A549 (cell line): Measurements from ENCODE around the gene CPLX1. TPM values are rescaled to one million over a fixed set of nuclear protein-coding genes. Genes with fewer than 3 reads are reported as not detected.

ENCODE experiments used
- ATAC-seq, 2 experiments: fragments of 200-7000 bp in 1 of 2; fragments of >200 bp in 1 of 2; cut with Nextera tagmentation in 1 of 2; cut with Tn5 transposase in 1 of 2; 3 replicates each; pipeline versions ENCODE4 v1.8.0 to v1.9.1; 2018 to 2020; ENCODE audit warnings: mild to moderate bottlenecking in 1 of 2, moderate library complexity in 1 of 2
- CTCF ChIA-PET: fragments of 300-600 bp; sonication (Branson Sonifier 250); formaldehyde crosslinking; extraction: SDS; loops from one replicate; lab custom pipeline; 2021; ENCODE audit warnings: antibody characterized with exemption, inconsistent platforms; lab: Yijun Ruan, JAX
- POLR2A ChIA-PET: fragments of 350-600 bp; formaldehyde crosslinking; extraction: SDS; loops from one replicate; lab custom pipeline; 2021; ENCODE audit warnings: antibody characterized with exemption, inconsistent platforms; lab: Yijun Ruan, JAX
- DNase-seq, 2 experiments: peaks; one replicate each; pipeline versions ENCODE4 v3.0.0 to v3.0.0-alpha.2; 2011 to 2016; ENCODE audit warnings: low read depth in 1 of 2, low spot score in 1 of 2
- FAIRE-seq: peaks from 2 replicates; lab custom pipeline; 2011; peaks lifted over from hg19 to GRCh38; lab: Jason Lieb, UNC
- H3K27ac ChIP-seq, 2 experiments: fragments of >200 bp; sonication (Bioruptor Twin); formaldehyde crosslinking; 3 replicates each; pipeline ENCODE4 v1.5.1; 2016 to 2017
- H3K4me1 ChIP-seq: fragments of >200 bp; sonication (Bioruptor Twin); formaldehyde crosslinking; 3 replicates; pipeline ENCODE4 v1.6.1; 2016
- H3K4me2 ChIP-seq: fragments of >200 bp; sonication (Bioruptor Twin); formaldehyde crosslinking; 3 replicates; pipeline ENCODE4 v1.6.1; 2016
- H3K4me3 ChIP-seq: fragments of >200 bp; sonication (Bioruptor Twin); formaldehyde crosslinking; 3 replicates; pipeline ENCODE4 v1.5.1; 2016
- H3K9me3 ChIP-seq: fragments of >200 bp; sonication (Bioruptor Twin); formaldehyde crosslinking; 3 replicates; pipeline ENCODE4 v1.6.1; 2016
- CBX8 ChIP-seq: fragments of 200-600 bp; sonication (generic); IDR thresholded peaks from 2 replicates; pipeline ENCODE4 v1.6.1; 2016
- E2F6 ChIP-seq: IDR thresholded peaks from 2 replicates; pipeline ENCODE4 v1.6.1; 2012; ENCODE audit warnings: low read depth, borderline replicate concordance
- EHMT2 ChIP-seq: fragments of 200-600 bp; sonication (generic); IDR thresholded peaks from 2 replicates; pipeline ENCODE4 v1.6.1; 2016; ENCODE audit warnings: antibody characterized with exemption, low read depth, mild to moderate bottlenecking, moderate library complexity
- EP300 ChIP-seq, 2 experiments: fragments of >200 bp; sonication (Bioruptor Twin); formaldehyde crosslinking; IDR thresholded peaks; 2 replicates in 1 of 2; 3 replicates in 1 of 2; pipeline ENCODE4 v1.6.1; 2016 to 2017
- FOSB ChIP-seq: fragments of 250-450 bp; sonication (Bioruptor Pico); IDR thresholded peaks from 2 replicates; pipeline ENCODE4 v1.5.0; 2020; ENCODE audit warnings: mild to moderate bottlenecking, moderate library complexity
- HOXA7 ChIP-seq: fragments of 250-450 bp; sonication (Bioruptor Pico); IDR thresholded peaks from 2 replicates; pipeline ENCODE4 v1.5.0; 2020; ENCODE audit warnings: mild to moderate bottlenecking, moderate library complexity
- HOXB5 ChIP-seq: fragments of 250-450 bp; sonication (Bioruptor Pico); IDR thresholded peaks from 2 replicates; pipeline ENCODE4 v1.5.0; 2020; ENCODE audit warnings: mild to moderate bottlenecking, moderate library complexity
- JUNB ChIP-seq: fragments of >200 bp; sonication (Bioruptor Twin); formaldehyde crosslinking; IDR thresholded peaks from 2 replicates; pipeline ENCODE4 v1.6.1; 2016
- KDM1A ChIP-seq: fragments of 200-600 bp; sonication (generic); IDR thresholded peaks from 2 replicates; pipeline ENCODE4 v1.6.1; 2016; ENCODE audit warnings: low read depth, mild to moderate bottlenecking
- KDM5A ChIP-seq: fragments of 200-600 bp; sonication (generic); IDR thresholded peaks from 2 replicates; pipeline ENCODE4 v1.6.1; 2016; ENCODE audit warnings: antibody characterized with exemption, mild to moderate bottlenecking
- NPAS2 ChIP-seq: fragments of 250-450 bp; sonication (Bioruptor Pico); IDR thresholded peaks from 2 replicates; pipeline ENCODE4 v1.8.0; 2022; ENCODE audit warnings: mild to moderate bottlenecking, moderate library complexity, borderline replicate concordance
- PBX3 ChIP-seq: IDR thresholded peaks from 2 replicates; pipeline ENCODE4 v1.6.1; 2012
- PHF8 ChIP-seq: fragments of 200-600 bp; sonication (generic); IDR thresholded peaks from 2 replicates; pipeline ENCODE4 v1.6.1; 2016; ENCODE audit warnings: low read depth, mild to moderate bottlenecking, antibody characterized with exemption, moderate library complexity, borderline replicate concordance
- RAD21 ChIP-seq, 2 experiments: fragments of >200 bp in 1 of 2; sonication (Bioruptor Twin) in 1 of 2; formaldehyde crosslinking in 1 of 2; IDR thresholded peaks in 1 of 2; conservative IDR thresholded peaks in 1 of 2; 2 replicates in 1 of 2; 3 replicates in 1 of 2; pipeline ENCODE4 v1.6.1; 2012 to 2018; ENCODE audit warnings: inconsistent platforms in 1 of 2
- SMC3 ChIP-seq: fragments of >200 bp; sonication (Bioruptor Twin); formaldehyde crosslinking; IDR thresholded peaks from 3 replicates; pipeline ENCODE4 v1.6.1; 2018; ENCODE audit warnings: inconsistent platforms
- SREBF2 ChIP-seq: fragments of 450-650 bp; IDR thresholded peaks from 2 replicates; pipeline ENCODE4 v1.6.1; 2014; ENCODE audit warnings: mild to moderate bottlenecking, moderate library complexity
- TFCP2L1 ChIP-seq: fragments of 250-450 bp; sonication (Bioruptor Pico); IDR thresholded peaks from 2 replicates; pipeline ENCODE4 v1.5.0; 2021; ENCODE audit warnings: mild to moderate bottlenecking
- ZC3H11A ChIP-seq: fragments of 450-650 bp; IDR thresholded peaks from 2 replicates; pipeline ENCODE4 v1.6.1; 2014; ENCODE audit warnings: antibody characterized with exemption, mild to moderate bottlenecking
- ZFP36 ChIP-seq: fragments of 450-650 bp; IDR thresholded peaks from 2 replicates; pipeline ENCODE4 v1.6.1; 2014; ENCODE audit warnings: borderline replicate concordance; ENCODE audit not compliant: partially characterized antibody
- ZSCAN20 ChIP-seq: fragments of 250-450 bp; sonication (Bioruptor Pico); IDR thresholded peaks from 2 replicates; pipeline ENCODE4 v1.8.0; 2022; ENCODE audit warnings: mild to moderate bottlenecking, moderate library complexity
- WGBS: methylation state at CpG from one replicate; pipeline ENCODE4 v1.1.6; 2017; ENCODE audit errors: missing lambda C conversion rate; 5-methylcytosine and 5-hydroxymethylcytosine counted together
- polyA plus RNA-seq, 4 experiments: library from polyadenylated mRNA; depleted of rRNA in 3 of 4; stranded (reverse); fragments of >200 nt; fragmentation: RNase III in 1 of 4; extraction: RNeasy Plus Mini Kit Qiagen cat#74134 plus additional on column Dnase treatment in 1 of 4; gene quantifications; 2 replicates in 3 of 4; 3 replicates in 1 of 4; pipeline ENCODE4 v1.2.3, GENCODE V29; 2011 to 2017
- TF ChIP-seq, protein P1 (sequence below): fragments of >200 bp; sonication (Bioruptor Twin); formaldehyde crosslinking; IDR thresholded peaks from 3 replicates; pipeline ENCODE4 v1.5.1; 2016
- TF ChIP-seq, protein P2 (sequence below): fragments of >200 bp; sonication (Bioruptor Twin); formaldehyde crosslinking; IDR thresholded peaks from 3 replicates; pipeline ENCODE4 v1.6.1; 2016
- TF ChIP-seq, protein P3 (sequence below): fragments of 250-450 bp; sonication (Bioruptor Pico); IDR thresholded peaks from 2 replicates; pipeline ENCODE4 v1.5.0; 2020; ENCODE audit warnings: low read depth, mild to moderate bottlenecking, moderate library complexity

Gene CPLX1
- polyA plus RNA-seq, 2 of the 4 experiments (the other 2 are of a cell fraction): 0.19 to 0.57 TPM

DNA sequence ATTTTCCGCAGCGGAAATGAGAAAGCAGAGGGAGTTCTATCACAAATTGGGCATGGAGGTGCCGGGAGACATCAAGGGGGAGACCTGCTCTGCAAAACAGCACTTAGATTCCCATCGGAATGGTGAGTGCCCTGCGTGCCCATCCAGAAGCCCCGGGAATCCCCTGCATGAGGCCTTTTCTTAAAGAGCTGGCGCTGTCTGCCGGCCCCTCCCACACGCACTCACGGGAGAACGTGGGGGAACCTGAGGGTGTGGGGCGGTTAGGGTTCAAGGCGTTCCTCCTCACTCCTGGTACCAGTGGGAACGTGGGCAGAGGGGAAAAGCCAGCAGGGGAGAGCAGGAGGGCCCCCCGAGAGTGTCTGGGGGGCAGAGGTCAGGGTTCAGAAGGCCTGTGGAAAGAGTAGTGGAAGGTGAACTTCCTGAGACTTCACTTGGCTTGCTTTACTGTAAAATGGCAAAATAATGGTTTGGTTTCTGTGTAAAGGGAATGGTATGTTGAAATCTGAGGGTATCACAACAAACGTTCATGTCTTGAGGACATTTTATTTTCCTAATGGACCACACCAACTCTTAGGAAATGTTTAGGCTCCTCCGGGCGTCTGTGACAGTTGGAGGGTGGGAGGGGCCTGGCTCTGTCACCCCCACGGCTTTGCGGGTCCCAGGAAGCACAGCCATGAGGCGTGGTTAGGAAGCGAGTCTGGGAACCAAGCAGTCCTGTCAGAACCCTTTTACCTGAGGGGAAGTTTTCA is 82.3 kb downstream of the CPLX1 start:
- no peak for FAIRE-seq
- CTCF ChIA-PET: interaction anchor here (0.8 to 3.6 kb wide), 10 partner anchors 10 to 244 kb away, joined by 3 to 25 read pairs (median 8); no protein-coding TSS in a partner anchor

DNA sequence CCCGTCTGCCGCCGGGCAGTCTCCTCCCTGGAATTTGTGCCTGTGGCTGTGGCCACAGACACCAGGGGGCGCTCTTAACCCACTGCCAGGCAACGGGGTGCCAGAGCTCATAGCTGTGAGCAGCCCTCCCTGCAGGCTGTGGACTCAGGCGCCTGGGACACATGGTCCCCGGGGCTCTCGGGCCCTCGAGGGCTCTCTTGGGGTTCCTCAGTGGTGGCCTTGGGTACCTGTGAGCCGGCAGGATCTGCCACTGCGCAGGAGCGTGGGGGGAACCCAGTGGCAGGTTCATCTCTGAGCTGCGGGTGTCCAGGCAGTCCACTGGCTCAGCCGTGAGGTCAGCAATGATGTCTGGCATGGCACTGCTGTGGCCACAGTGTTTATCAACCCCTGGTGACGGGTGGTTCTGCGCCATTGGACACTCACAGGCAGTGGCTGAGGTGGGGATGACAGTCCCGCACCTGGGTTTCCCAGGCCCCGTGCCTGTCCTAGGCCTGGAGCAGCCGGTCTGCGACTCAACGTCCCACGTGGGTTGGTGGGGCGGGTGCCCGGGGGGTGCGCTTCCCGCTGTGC is 83.1 kb downstream of the CPLX1 start:
- H3K4me3 ChIP-seq: no peak overlapping the region
- TF ChIP-seq RAD21 (conservative IDR thresholded peaks at IDR 0.05 in 1 of 2, IDR thresholded peaks at IDR 0.05 in 1 of 2) (peak; percentile 62 to 72), SMC3 (peak; percentile 23; the same call in 2 of the 3 replicates), E2F6 (no peak)
- TF ChIP-seq, protein P1, sequence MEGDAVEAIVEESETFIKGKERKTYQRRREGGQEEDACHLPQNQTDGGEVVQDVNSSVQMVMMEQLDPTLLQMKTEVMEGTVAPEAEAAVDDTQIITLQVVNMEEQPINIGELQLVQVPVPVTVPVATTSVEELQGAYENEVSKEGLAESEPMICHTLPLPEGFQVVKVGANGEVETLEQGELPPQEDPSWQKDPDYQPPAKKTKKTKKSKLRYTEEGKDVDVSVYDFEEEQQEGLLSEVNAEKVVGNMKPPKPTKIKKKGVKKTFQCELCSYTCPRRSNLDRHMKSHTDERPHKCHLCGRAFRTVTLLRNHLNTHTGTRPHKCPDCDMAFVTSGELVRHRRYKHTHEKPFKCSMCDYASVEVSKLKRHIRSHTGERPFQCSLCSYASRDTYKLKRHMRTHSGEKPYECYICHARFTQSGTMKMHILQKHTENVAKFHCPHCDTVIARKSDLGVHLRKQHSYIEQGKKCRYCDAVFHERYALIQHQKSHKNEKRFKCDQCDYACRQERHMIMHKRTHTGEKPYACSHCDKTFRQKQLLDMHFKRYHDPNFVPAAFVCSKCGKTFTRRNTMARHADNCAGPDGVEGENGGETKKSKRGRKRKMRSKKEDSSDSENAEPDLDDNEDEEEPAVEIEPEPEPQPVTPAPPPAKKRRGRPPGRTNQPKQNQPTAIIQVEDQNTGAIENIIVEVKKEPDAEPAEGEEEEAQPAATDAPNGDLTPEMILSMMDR: peak; percentile 71
- TF ChIP-seq, all 56 proteins: peak for 3
- H3K4me1 ChIP-seq: no peaks in the 10 kb centered on the region
- H3K4me2 ChIP-seq: no peak overlapping the region
- no peaks in the 10 kb centered on the region for H3K9me3 ChIP-seq
- ATAC-seq (peak; percentile 93 to 97), DNase-seq (peak; percentile 49 to 75), FAIRE-seq (no peak)
- WGBS: 92% methylated on average over 8 of the region's 26 CpGs
- ChIA-PET CTCF (interaction anchor here (0.6 to 3.6 kb wide), 29 partner anchors 10 to 521 kb away, joined by 3 to 25 read pairs (median 4); no protein-coding TSS in a partner anchor), POLR2A (no interaction called here)
- no peak overlapping the region for H3K27ac ChIP-seq

More for the DNA sequence above, 82.3 kb downstream of the CPLX1 start:
- no peak for TF ChIP-seq KDM1A
- TF ChIP-seq NPAS2 (CRISPR knock-in tag): no peak
- no peak for TF ChIP-seq ZSCAN20 (CRISPR knock-in tag)
- TF ChIP-seq, protein P2, sequence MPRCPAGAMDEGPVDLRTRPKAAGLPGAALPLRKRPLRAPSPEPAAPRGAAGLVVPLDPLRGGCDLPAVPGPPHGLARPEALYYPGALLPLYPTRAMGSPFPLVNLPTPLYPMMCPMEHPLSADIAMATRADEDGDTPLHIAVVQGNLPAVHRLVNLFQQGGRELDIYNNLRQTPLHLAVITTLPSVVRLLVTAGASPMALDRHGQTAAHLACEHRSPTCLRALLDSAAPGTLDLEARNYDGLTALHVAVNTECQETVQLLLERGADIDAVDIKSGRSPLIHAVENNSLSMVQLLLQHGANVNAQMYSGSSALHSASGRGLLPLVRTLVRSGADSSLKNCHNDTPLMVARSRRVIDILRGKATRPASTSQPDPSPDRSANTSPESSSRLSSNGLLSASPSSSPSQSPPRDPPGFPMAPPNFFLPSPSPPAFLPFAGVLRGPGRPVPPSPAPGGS: no peak
- TF ChIP-seq EHMT2: no peak
- no peak for TF ChIP-seq TFCP2L1 (CRISPR knock-in tag)
- no peak for TF ChIP-seq HOXB5
- TF ChIP-seq KDM5A: no peak
- TF ChIP-seq PBX3: no peak
- TF ChIP-seq FOSB (CRISPR knock-in tag): no peak
- no peak for TF ChIP-seq ZC3H11A
- TF ChIP-seq SREBF2: no peak
- TF ChIP-seq JUNB: no peak
- TF ChIP-seq HOXA7: no peak
- no peak for TF ChIP-seq EP300 (IDR thresholded peaks at IDR 0.05)
- no peak for TF ChIP-seq ZFP36
- no peak for TF ChIP-seq CBX8
- TF ChIP-seq PHF8: no peak
- TF ChIP-seq, protein P3, sequence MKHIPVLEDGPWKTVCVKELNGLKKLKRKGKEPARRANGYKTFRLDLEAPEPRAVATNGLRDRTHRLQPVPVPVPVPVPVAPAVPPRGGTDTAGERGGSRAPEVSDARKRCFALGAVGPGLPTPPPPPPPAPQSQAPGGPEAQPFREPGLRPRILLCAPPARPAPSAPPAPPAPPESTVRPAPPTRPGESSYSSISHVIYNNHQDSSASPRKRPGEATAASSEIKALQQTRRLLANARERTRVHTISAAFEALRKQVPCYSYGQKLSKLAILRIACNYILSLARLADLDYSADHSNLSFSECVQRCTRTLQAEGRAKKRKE: no peak
- H3K4me2 ChIP-seq: no peak overlapping the region
- WGBS: 76% methylated on average over 18 of the region's 22 CpGs
- H3K4me3 ChIP-seq: no peak overlapping the region
- no peaks in the 10 kb centered on the region for H3K9me3 ChIP-seq
- POLR2A ChIA-PET: no interaction called here
- no peak for DNase-seq
- no peaks in the 10 kb centered on the region for H3K4me1 ChIP-seq
- H3K27ac ChIP-seq: no peak overlapping the region
- ATAC-seq: peak; percentile 11 to 31; a peak in 2 of 6 replicates
